Measurements from ENCODE around the gene NFKBIE. TPM values are rescaled to one million over a fixed set of nuclear protein-coding genes. Genes with fewer than 3 reads are reported as not detected.

Gene NFKBIE
- total and polyA plus RNA-seq, 9 of the 15 experiments (the other 6 are each of a cell fraction or from before 2014, with no cell fraction given): 2.1 to 16.4 (median 11.7) TPM

DNA sequence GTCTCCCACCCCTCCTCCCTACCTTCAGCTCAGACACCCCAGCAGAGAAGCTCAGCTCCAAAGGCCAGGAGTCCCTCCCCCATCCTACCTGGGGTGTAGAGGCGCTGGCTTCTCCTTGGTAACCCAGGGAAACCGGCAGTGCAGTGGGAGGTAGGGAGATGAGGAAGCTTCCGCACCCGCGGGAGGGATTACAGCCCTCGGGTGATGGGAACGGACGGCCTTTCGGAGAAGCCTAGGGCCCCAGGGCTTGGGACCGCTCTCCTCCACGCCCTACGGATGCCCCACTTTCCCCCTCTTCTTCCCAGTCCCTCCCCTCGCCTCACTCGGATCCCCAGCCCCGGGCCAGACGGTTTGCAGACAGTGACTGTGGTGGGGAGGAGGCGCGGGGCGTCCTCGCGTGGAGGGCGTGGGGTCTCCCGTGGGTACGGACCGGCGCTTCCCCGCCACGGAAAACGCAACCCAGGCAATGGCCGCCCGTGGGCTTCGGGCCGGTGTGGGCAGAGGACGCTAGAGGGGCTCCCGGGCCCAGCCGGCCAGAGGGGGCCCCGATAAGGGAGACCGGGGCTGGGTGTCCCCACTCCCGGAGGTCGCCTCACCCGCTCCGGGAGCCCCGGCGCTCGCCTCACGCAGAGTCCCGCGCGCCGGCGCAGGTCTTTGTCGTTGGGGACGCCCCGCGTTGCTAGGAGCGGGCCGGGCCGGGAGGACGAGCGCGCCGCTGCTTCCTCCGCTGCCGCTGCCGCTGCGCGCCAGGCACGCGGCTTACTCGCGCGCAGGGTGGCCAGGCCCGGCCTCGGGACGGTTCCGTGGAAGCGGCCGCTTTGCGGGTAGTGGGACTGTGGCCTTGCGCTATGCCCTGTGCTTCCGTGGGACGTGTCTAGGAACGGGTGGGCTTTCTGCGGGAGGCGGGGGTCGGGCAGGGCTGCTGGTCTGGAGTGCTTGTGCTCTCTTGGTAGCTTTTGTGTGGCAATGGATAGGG, 32.0 kb upstream of the NFKBIE start:
- Histone ChIP-seq H3K9ac (ENCODE audit: insufficient read depth in 1 of 2, low read depth in 2 of 2, low read length in 2 of 2) (peak overlapping the region in 1 of 2 experiments; percentile 84; a peak in 2 of 4 replicates), H3K4me1 (replicated peaks in 1 of 2; ENCODE audit: control insufficient read depth in 2 of 2, insufficient read depth in 2 of 2, low read length in 2 of 2) (peaks cover 0 to 16% of the 10 kb centered on the region in 2 experiments; a peak in 4 of 5 replicates), H3K27ac (ENCODE audit: extremely low read depth, low read depth, low read length) (no peak overlapping the region), H4K20me1 (replicated peaks; ENCODE audit: control insufficient read depth, insufficient read depth, low read length) (peaks cover 10% of the 10 kb centered on the region; the same call in 1 of the 2 replicates), H3K79me2 (ENCODE audit: control insufficient read depth, insufficient read depth, low read length) (no peaks in the 10 kb centered on the region), H3K9me1 (ENCODE audit: control insufficient read depth, insufficient read depth, low read length) (no peaks in the 10 kb centered on the region), H3K27me3 (ENCODE audit: control insufficient read depth in 2 of 2, insufficient read depth in 2 of 2, low read length in 2 of 2) (peaks cover 34 to 40% of the 10 kb centered on the region in 2 experiments; a peak in 4 of 5 replicates), H3K4me2 (ENCODE audit: insufficient read depth, low read length) (peak overlapping the region; percentile 46), H3K9me3 (replicated peaks; ENCODE audit: control insufficient read depth, insufficient read depth, low read depth, low read length) (no peaks in the 10 kb centered on the region), H3K4me3 (peak overlapping the region; percentile 36), H2AFZ (ENCODE audit: low read depth, low read length) (no peak overlapping the region), H3K36me3 (ENCODE audit: control insufficient read depth, insufficient read depth, low read length) (peaks cover 23% of the 10 kb centered on the region; the same call in 2 of the 3 replicates)
- DNase-seq (ENCODE audit: extremely low read depth in 1 of 4, low spot score in 3 of 4) (peak; percentile 53 to 79 (median 70)), FAIRE-seq (no peak), ATAC-seq (peak; percentile 85)
- ChIA-PET POLR2A (interaction anchor here (0.5 to 8.7 kb wide), 7 partner anchors 9 to 115 kb away, joined by 3 to 116 read pairs (median 3); partner anchors contain the start of gene AARS2), CTCF (ENCODE audit: low intra/inter-chr PET ratio) (no interaction called here)
- WGBS (ENCODE audit: insufficient coverage, low coverage, missing lambda C conversion rate): 5% methylated on average over 83 of the region's 86 CpGs
- no TSS peak for BruUV-seq (replicated peaks)
- intact Hi-C loops (cut with micrococcal nuclease) (no loop called here), in situ Hi-C loops (cut with MboI) (no loop called here)
- TF ChIP-seq ZEB2 (IDR thresholded peaks at IDR 0.05) (no peak), RFX1 (IDR thresholded peaks at IDR 0.05) (peak; percentile 75; the same call in 1 of the 2 replicates), RBFOX2 (IDR thresholded peaks at IDR 0.05; ENCODE audit: low read depth, low read length) (peak; percentile 39), SRSF1 (IDR thresholded peaks at IDR 0.05; ENCODE audit: low read depth, low read length) (no peak), U2AF1 (optimal IDR thresholded peaks at IDR 0.05; ENCODE audit: low read depth, low read length) (peak; percentile 48), MNT (conservative IDR thresholded peaks at IDR 0.05) (peak in 1 of 2 experiments; percentile 58; a peak in 1 of 4 replicates), NONO (IDR thresholded peaks at IDR 0.05; ENCODE audit: low read depth in 2 of 2, low read length in 1 of 2) (0 out of 4 replicates have a peak, but pooled peaks of 1 of the 2 experiments have one; percentile 31), ZNF23 (CRISPR knock-in tag; IDR thresholded peaks at IDR 0.05) (no peak), SOX6 (IDR thresholded peaks at IDR 0.05) (no peak), MAZ (CRISPR knock-in tag; conservative IDR thresholded peaks at IDR 0.05 in 1 of 2, IDR thresholded peaks at IDR 0.05 in 1 of 2) (peak in 1 of 2 experiments; percentile 50; a peak in 1 of 4 replicates), ZNF41 (CRISPR knock-in tag; conservative IDR thresholded peaks at IDR 0.05) (no peak), KAT2B (IDR thresholded peaks at IDR 0.05; ENCODE audit: low read depth, low read length) (no peak), POLR2G (IDR thresholded peaks at IDR 0.05; ENCODE audit: low read depth, low read length) (peak; percentile 86), ZNF740 (CRISPR knock-in tag; IDR thresholded peaks at IDR 0.05) (no peak), ZNF740 (tag; IDR thresholded peaks at IDR 0.05) (no peak), YY1 (IDR thresholded peaks at IDR 0.05; ENCODE audit: borderline replicate concordance in 1 of 3, control insufficient read depth in 1 of 3, extremely low read depth in 1 of 3, insufficient read depth in 3 of 3, insufficient read length in 1 of 3, insufficient replicate concordance in 2 of 3, low read depth in 1 of 3, low read length in 2 of 3) (peak in 1 of 3 experiments; percentile 8), MTA2 (IDR thresholded peaks at IDR 0.05; ENCODE audit: low read depth) (no peak), FIP1L1 (IDR thresholded peaks at IDR 0.05; ENCODE audit: low read depth, low read length, poor library complexity, severe bottlenecking) (peak; percentile 24)
